Activated gamma-delta T cell treated with Interleukin-2 at 50 U/mL for 16 hours (primary cell): ENCODE data around the gene MAP3K4.

ENCODE experiments used
- DNase-seq: peaks from one replicate; pipeline ENCODE4 v3.0.0-alpha.2; 2020

MAP3K4 gene, protein sequence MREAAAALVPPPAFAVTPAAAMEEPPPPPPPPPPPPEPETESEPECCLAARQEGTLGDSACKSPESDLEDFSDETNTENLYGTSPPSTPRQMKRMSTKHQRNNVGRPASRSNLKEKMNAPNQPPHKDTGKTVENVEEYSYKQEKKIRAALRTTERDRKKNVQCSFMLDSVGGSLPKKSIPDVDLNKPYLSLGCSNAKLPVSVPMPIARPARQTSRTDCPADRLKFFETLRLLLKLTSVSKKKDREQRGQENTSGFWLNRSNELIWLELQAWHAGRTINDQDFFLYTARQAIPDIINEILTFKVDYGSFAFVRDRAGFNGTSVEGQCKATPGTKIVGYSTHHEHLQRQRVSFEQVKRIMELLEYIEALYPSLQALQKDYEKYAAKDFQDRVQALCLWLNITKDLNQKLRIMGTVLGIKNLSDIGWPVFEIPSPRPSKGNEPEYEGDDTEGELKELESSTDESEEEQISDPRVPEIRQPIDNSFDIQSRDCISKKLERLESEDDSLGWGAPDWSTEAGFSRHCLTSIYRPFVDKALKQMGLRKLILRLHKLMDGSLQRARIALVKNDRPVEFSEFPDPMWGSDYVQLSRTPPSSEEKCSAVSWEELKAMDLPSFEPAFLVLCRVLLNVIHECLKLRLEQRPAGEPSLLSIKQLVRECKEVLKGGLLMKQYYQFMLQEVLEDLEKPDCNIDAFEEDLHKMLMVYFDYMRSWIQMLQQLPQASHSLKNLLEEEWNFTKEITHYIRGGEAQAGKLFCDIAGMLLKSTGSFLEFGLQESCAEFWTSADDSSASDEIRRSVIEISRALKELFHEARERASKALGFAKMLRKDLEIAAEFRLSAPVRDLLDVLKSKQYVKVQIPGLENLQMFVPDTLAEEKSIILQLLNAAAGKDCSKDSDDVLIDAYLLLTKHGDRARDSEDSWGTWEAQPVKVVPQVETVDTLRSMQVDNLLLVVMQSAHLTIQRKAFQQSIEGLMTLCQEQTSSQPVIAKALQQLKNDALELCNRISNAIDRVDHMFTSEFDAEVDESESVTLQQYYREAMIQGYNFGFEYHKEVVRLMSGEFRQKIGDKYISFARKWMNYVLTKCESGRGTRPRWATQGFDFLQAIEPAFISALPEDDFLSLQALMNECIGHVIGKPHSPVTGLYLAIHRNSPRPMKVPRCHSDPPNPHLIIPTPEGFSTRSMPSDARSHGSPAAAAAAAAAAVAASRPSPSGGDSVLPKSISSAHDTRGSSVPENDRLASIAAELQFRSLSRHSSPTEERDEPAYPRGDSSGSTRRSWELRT (N-terminal part only)

DNA sequence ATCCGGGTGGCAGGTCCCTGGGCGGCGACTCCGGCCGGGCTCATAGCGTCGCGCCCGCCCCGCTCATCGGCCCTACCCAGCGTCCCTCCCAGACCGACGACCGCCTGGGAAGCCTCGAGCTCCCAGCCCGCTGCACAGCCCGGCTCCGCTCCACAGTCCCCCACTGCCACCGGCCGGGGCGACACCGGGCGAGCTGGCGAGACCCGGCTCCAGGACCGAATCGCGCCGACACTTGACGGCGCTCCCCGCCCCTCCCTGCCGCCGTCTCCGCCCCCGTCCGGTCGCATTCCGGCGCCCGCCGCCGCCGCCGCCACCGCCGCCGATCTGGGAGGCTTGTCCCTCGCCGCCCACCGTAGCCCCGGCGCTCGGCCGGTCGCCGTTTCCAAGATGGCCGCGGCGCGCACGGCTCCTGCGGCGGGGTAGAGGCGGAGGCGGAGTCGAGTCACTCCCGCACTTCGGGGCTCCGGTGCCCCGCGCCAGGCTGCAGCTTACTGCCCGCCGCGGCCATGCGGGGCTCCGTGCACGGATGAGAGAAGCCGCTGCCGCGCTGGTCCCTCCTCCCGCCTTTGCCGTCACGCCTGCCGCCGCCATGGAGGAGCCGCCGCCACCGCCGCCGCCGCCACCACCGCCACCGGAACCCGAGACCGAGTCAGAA is at the start of gene MAP3K4:
Gene MAP3K4 (plus strand): TSS at position 364 of the 655 bp plus-strand sequence. CDS start 163 bp downstream, at position 527.
- DNase-seq: peak; percentile 74

DNA sequence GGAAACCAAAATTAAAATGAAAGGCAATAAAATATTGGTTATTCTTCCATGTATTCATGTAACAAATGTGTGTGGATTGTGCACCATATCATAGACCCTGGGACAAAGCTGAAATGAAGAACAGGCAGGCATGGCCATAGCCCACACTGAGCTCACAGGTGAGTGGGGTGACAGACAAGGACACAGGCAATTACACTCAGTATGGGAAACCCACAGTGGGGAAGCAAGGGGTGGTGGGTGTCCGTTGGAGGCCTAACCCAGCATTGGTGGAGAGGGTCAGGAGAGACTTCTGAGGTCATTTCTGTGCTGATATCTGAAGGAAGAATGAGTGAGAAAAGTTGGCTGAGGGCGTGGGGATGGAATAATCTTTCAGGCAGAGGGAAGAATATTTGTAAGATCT is 47.6 kb upstream of the MAP3K4 start:
- no peak for DNase-seq

DNA sequence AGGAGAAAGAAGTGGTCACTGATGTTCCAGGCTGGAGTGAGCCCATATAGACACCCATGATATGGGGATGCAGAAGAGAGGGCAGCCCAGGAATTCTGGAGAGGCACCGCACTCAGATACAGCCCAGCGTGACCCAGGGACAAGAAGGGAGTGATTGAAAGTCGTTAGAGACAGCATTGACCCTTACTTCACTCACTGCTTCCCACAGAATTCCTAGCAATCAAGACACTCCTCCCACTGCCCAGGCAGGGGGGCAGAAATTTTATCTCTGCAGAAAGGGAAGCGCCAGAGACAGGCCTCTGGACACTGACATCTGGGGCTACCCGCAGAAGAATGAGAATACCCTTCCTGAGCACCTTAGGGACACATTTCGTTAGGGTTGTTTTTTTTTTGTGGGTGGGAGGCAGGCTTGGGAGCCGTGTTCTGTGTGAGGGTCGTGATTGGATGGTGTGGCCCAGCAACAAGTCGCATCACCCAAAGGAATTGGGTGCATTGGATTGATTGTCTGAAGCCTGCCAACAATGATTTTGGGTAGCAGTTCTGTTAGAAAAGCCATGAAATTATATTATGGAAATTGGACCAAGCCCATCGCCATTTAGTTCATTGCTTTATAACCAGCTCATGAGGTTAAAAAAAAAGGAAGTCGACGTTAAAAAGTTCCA is 45.9 kb upstream of the MAP3K4 start:
- no peak for DNase-seq

GRCh38 chr6:160949531-160949930 is 42.0 kb upstream of the MAP3K4 start:
- DNase-seq: no peak

DNA sequence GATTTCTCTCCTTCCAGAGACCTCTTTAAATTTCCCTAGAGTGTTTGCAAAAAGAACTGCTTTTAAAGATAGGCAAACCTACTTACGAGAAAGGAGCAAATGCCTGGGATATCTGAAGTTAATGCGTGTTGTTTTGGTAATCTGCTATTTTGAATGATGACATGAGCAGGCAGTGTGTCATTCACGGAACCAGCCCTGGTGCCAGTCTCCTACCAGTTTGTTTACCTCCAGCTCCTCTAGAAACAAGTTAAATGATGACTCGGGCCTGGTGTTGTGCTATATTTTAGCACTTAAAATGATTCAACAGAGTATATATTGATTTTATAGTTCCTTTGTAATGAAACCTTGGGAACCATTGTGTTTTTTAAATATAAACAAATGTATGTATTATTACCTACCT is 41.1 kb upstream of the MAP3K4 start:
- no peak for DNase-seq

DNA sequence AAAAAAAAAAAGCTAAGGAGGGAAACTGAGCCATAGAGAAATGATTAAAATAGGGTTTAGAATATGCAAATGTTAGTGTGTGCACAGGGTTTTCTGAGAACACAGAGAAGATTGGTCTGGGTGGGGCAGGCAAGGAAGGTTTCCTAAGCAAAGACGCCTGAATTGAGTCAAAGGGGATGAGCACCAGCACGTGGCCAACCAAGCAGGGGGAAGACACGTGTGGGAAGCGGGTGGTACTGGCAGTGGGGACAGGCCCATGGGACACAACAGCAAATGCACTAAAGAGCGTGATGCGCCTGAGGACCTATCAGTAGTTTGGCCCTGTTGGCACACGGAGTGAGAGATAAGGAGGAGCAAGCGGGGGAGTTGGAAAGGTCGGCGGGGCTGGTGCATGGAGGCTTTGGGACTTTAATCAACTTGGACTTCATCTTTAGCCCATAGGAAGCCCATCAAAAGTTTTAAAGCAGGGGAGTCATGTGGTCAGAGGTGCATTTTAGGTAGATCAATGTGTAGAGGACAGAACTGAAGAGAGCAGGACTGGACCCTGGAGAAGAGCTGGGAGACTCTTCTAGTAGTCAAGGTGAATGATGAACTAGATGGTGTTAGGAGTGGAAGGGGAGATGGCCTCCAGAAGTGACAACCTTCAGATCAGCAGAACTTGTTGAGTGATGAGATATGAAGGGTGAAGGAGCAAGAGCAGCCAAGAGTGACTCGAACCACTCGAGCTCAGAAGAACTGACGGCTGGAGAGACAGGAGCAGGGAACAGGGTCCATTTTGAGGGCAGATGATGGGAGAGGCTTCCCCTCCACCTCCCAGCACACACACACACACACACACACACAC is 40.2 kb upstream of the MAP3K4 start:
- no peak for DNase-seq

DNA sequence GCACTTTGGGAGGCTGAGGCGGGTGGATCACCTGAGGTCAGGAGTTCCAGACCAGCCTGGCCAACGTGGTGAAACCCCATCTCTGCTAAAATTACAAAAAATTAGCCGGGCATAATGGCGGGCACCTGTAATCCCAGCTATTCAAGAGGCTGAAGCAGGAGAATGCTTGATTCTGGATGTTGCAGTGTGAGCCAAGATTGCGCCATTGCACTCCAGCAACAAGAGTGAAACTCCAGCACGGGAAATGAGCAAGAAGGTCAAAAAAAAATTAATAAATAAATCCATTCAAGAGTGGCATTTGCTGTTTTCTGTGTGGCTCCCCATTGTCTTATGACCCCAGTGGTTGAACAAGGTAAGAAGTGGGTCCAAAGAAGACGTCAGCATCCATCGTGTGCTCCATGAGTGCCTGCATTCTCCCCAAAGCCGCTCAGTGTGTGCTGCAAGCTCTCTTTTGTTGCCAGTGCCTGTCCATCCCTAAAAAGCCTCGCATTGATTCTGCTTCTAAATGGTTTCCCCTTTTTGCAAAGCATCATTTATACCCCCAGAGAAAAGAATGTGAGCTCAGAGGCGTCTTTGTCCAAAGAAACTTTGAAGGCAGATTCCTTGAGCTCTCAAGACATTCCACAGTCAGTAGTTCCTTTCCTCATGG is 38.8 kb upstream of the MAP3K4 start:
- DNase-seq: no peak

DNA sequence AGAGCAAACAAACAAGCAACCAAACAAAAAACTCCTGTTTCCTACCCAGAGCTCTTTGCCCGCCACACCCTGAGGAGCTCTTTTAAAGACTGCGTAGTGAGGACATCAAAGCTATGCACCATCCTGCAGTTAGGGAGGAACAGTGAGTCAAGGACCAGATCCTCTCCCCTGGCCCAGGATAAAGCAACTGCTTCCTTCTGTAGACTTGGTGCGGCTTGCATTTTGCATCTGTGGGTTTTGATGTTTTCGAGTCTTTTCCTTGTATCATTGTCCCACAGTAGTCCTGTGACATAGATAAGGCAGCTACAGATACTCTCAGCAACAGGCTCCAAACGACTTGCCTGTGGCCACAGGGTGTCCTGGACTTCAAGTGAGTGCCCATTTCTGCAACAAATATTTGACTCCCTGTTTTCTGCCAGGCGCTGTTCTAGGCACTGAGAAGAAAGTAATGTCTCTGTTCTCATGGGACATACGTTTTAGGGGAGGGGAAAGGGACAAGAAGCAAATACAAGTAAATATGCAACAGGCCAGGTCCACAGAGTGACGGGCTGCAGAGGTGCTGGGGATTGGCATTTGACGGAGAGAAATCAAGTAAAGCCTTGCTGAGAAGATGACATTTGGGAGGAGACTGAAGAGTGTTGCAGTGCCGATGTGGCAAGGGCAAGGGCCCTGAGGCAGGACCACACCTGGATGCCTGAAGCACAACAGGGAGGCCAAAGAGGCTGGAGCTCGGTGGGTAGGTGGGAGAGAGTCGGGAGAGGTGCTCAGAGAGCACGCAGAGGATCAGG is 35.9 kb upstream of the MAP3K4 start:
- DNase-seq: no peak

DNA sequence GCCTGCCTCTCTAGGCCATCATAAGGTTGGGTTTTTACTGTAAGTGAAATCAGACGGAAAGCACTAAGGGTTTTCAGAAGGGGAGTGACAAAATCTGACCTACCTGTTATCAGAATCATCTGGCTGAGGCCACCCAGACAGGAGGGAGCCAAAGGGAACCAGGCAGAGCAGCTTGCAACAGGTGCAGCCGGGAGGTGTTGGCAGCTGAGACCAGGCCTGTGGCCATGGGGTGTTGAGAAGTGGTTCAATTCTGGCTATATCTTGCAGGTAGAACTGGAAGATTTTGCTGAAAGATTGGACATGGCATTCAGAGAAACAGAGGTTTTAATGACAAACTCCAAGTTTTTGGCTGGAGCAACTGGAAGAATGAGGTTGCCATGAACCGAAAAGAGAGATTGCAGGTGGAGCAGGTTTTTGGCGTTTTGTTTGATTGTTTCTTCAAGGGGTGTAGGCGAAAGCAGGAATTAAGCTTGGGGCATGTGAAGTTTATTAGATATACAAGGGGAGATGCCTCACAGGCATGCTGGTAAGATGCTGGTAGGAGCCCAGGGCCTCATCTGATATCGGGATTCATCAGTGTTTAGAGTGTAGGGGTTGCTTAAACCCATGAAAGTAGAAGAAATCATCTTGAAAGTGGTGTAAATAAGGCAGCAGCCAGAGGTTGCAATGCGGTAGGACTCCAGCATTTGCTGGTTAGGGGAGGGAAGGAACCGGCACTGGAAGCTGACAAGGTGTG is 35.1 kb upstream of the MAP3K4 start:
- DNase-seq: no peak

DNA sequence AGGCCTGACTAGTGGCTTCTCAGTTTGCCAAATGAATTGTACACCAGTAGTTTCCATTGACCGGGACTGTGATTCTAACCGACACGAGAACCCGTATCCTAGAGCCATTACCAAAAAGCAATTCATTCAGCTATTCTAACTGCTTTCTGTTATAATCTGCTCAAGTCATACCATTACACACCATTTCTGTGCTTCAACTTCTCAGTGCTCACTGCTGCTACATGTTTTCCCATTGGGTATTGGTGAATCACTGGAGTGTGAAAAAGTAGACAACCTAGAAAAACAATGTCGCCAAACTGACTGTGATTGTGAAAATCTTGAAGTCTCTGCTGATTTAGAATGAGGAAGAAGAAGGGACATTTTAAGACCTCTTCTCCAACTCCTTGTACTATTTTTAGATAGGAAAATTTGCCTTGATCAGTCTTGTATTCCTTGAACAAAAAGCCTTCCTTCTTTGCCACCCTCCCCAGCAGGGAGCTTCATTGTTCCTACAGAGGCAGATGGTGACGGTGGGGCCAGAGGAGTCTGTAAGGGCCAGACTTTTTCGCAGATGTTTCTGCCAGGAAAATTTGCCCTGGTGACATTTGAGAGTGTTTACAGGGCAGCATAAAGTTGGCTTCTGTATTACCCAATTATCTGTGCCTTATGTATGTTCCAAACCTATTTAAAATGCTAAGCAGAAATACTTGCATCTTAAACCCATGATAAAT is 31.7 kb upstream of the MAP3K4 start:
- no peak for DNase-seq

DNA sequence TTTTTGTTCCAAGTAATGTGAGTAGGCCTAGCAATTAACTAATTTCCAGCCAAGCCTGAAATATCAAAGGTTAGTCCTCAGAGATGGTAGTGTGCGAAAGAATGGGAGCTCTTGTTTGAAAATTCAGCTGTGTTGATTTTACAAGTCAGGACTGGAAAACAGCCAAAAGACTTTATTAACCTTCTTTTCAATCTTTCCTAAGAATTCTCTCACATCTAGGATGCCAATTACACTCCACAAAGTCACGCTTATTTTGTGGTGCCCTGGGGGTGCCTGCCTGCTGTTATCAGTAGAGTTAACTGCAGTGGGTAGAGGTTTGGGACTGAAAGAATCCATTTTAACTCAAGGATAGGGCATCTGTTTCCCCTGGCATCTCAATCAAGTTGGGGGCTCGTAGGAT is 30.7 kb upstream of the MAP3K4 start:
- DNase-seq: no peak

- no peak for DNase-seq
These were observed 28.5 kb upstream of the MAP3K4 start for GRCh38 chr6:160962835-160963623.

DNA sequence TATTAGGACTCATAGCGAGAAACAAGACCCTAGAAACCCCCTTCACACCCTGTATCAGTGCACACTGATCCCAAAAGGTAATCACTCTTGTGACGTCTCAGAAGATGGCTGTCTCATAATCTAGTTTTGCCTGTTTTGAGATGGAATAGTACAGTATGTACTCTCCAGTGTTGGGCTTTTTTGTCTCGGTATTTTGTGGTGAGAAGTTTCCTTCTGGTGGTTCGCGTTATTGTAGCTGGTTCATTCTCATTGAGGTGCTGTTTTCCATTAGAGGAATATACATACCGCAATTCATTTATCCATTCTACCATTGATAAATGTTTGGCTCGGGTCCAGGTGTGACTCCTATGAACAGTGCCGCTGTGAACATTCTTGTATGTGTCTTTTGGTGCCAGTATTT is 27.9 kb upstream of the MAP3K4 start:
- DNase-seq: no peak

GRCh38 chr6:160965893-160966292 is 25.7 kb upstream of the MAP3K4 start:
- DNase-seq: no peak

- no peak for DNase-seq
These were observed 24.9 kb upstream of the MAP3K4 start for GRCh38 chr6:160966493-160967229.

DNA sequence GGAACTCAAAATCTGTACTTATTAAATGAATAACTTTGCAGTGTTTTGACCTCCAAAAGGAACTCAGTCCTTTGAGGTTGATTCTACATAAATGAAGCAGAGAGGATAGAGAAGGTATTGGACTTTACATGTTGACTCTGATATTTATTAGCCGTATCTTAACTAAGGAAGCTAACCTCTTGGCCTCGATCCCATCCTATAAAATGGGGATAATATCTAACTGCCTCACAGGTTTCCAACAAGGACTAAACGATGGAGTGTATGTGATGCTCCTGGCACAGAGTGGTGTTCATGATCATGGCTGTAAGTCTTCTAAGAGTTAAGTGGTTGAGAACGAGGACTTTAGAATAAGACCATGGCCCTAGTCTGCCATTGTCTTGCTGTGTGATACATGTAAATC is 24.2 kb upstream of the MAP3K4 start:
- no peak for DNase-seq

- no peak for DNase-seq
These were observed 23.7 kb upstream of the MAP3K4 start for GRCh38 chr6:160967833-160968232.
